A673 (cell line): ENCODE data around the gene HOXD3. TPM values are rescaled to one million over a fixed set of nuclear protein-coding genes. Genes with fewer than 3 reads are reported as not detected.

ENCODE experiments used
- BruUV-seq: library from RNA; stranded (reverse); fragments of 400-500 nt; replicated peaks from 2 replicates; lab custom pipeline; 2021; lab: Mats Ljungman, UMichigan
- CTCF ChIA-PET: fragments of 300-600 bp; sonication (Branson Sonifier 250); formaldehyde crosslinking; loops from one replicate; lab custom pipeline; 2022; ENCODE audit warnings: antibody characterized with exemption; lab: Charles Lee
- POLR2A ChIA-PET: fragments of 300-600 bp; sonication (Branson Sonifier 250); formaldehyde crosslinking; loops from one replicate; lab custom pipeline; 2022; ENCODE audit warnings: antibody characterized with exemption; ENCODE audit not compliant: low non-redundant PET; lab: Charles Lee
- DNase-seq: peaks from one replicate; pipeline ENCODE4 v3.0.0-alpha.2; 2015; ENCODE audit warnings: low spot score
- H3K27ac ChIP-seq: fragments of 200-600 bp; sonication (generic); 2 replicates; pipeline ENCODE4 v1.5.1; 2016; ENCODE audit warnings: mixed run types, low read depth, mild to moderate bottlenecking, mixed read lengths, antibody characterized with exemption, low read length; ENCODE audit not compliant: poor library complexity, severe bottlenecking
- H3K27me3 ChIP-seq: fragments of 200-600 bp; sonication (generic); replicated peaks from 2 replicates; pipeline ENCODE4 v1.6.1; 2017; ENCODE audit warnings: mixed run types, low read depth, mild to moderate bottlenecking, mixed read lengths, antibody characterized with exemption, low read length; ENCODE audit not compliant: insufficient read depth, poor library complexity
- H3K36me3 ChIP-seq: fragments of 200-600 bp; sonication (generic); 2 replicates; pipeline ENCODE4 v1.6.1; 2016; ENCODE audit warnings: mixed run types, mild to moderate bottlenecking, mixed read lengths, antibody characterized with exemption, low read length; ENCODE audit not compliant: insufficient read depth, poor library complexity, severe bottlenecking
- H3K4me1 ChIP-seq: fragments of 200-600 bp; sonication (generic); 2 replicates; pipeline ENCODE4 v1.6.1; 2017; ENCODE audit warnings: mixed run types, mild to moderate bottlenecking, mixed read lengths, antibody characterized with exemption, low read length; ENCODE audit not compliant: insufficient read depth, poor library complexity, severe bottlenecking
- H3K4me3 ChIP-seq: fragments of 200-600 bp; sonication (generic); 2 replicates; pipeline ENCODE4 v1.5.1; 2016; ENCODE audit warnings: low read depth, mixed run types, mild to moderate bottlenecking, mixed read lengths, low read length; ENCODE audit not compliant: poor library complexity, severe bottlenecking
- H3K9me3 ChIP-seq: fragments of 200-600 bp; sonication (generic); 2 replicates; pipeline ENCODE4 v1.6.1; 2016; ENCODE audit warnings: mixed run types, low read depth, mild to moderate bottlenecking, mixed read lengths, antibody characterized with exemption, low read length; ENCODE audit not compliant: poor library complexity, severe bottlenecking
- CTCF ChIP-seq: fragments of 300-800, 200-600 bp; sonication (generic); conservative IDR thresholded peaks from 2 replicates; pipeline ENCODE4 v1.5.1; 2017; ENCODE audit warnings: low read depth, mild to moderate bottlenecking, antibody characterized with exemption, low read length, moderate library complexity, mixed read lengths
- EZH2 ChIP-seq: fragments of 200-600 bp; sonication (generic); IDR thresholded peaks from 2 replicates; pipeline ENCODE4 v1.6.1; 2017; ENCODE audit warnings: borderline replicate concordance, low read depth, mild to moderate bottlenecking, mixed read lengths, antibody characterized with exemption, low read length; ENCODE audit not compliant: poor library complexity, severe bottlenecking
- intact Hi-C: fragments of 100-400 bp; cut with micrococcal nuclease; formaldehyde crosslinking; loops from one replicate; pipeline ENCODE4 v1.10.0; 2022; ENCODE audit not compliant: unreplicated experiment
- total RNA-seq: library from RNA; stranded (reverse); gene quantifications from 2 replicates; pipeline ENCODE4 v1.2.3, GENCODE V29; 2021

Gene HOXD3
- total RNA-seq, 1 experiment from 2014 or later: 41.3 TPM

DNA sequence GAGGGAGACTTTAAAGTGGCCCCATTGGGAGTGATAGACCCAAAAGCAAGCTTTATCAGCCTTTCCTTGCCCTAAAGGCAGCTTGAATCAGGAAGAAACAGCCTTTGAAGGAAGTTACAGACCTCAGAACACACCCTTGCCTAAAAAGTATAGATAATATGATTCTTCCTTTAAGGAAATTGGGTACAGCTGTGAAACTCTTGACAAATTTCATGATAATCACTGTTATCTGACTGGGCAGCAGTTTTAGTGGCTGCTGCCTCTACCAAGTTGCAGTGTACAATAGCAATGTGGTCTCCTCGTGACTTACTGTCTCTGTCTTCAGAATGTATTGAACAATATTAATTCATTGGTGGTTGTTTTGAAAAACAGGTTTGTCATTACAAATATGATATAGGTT is 48.0 kb downstream of the HOXD3 start:
- intact Hi-C loops: no loop called here
- POLR2A ChIA-PET: no interaction called here
- no peaks in the 10 kb centered on the region for H3K27me3 ChIP-seq

GRCh38 chr2:176206136-176206535 is 49.0 kb downstream of the HOXD3 start:
- intact Hi-C loops: no loop called here
- H3K27me3 ChIP-seq: no peaks in the 10 kb centered on the region
- no TSS peak for BruUV-seq
- CTCF ChIA-PET: no interaction called here
- no peaks in the 10 kb centered on the region for H3K4me1 ChIP-seq
- no peaks in the 10 kb centered on the region for H3K9me3 ChIP-seq
- TF ChIP-seq CTCF: no peak
- no peak for TF ChIP-seq EZH2
- no peaks in the 10 kb centered on the region for H3K36me3 ChIP-seq
- POLR2A ChIA-PET: no interaction called here
- H3K27ac ChIP-seq: no peak overlapping the region
- no peak for DNase-seq
- H3K4me3 ChIP-seq: no peak overlapping the region

More for the DNA sequence above, 48.0 kb downstream of the HOXD3 start:
- no peak overlapping the region for H3K4me3 ChIP-seq
- H3K36me3 ChIP-seq: no peaks in the 10 kb centered on the region
- TF ChIP-seq EZH2 (no peak), CTCF (no peak)
- CTCF ChIA-PET: no interaction called here
- no peak overlapping the region for H3K27ac ChIP-seq
- DNase-seq: no peak
- no peaks in the 10 kb centered on the region for H3K9me3 ChIP-seq
- no peaks in the 10 kb centered on the region for H3K4me1 ChIP-seq
- no TSS peak for BruUV-seq

DNA sequence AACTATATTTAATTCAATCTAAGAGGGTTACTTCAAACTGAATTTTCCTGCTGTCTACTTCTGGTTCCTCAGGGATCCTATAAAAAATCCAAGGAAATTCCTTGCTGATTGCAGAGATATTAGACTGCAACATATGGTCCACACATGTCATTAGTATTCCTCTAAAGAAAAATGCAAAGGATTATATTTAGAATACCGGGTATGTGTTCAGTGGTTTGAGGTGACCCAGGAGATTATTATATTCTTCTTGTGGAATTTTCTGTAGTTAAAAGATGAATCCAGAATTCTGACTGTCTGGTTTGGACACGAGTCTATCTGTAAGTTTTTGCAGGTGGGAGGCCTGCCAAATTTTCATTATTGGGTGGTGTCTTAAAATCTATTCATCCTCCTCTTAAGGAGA is 49.6 kb downstream of the HOXD3 start:
- BruUV-seq: no TSS peak

More for the DNA sequence above, 49.6 kb downstream of the HOXD3 start:
- ChIA-PET CTCF (no interaction called here), POLR2A (no interaction called here)
- H3K4me1 ChIP-seq: no peaks in the 10 kb centered on the region
- no peak overlapping the region for H3K4me3 ChIP-seq
- no peak for DNase-seq
- H3K9me3 ChIP-seq: no peaks in the 10 kb centered on the region
- TF ChIP-seq EZH2: no peak
- TF ChIP-seq CTCF: no peak
- intact Hi-C loops: no loop called here
- no peaks in the 10 kb centered on the region for H3K27me3 ChIP-seq
- H3K36me3 ChIP-seq: no peaks in the 10 kb centered on the region
- H3K27ac ChIP-seq: no peak overlapping the region
